CD14-positive monocyte (primary cell): ENCODE results near the gene PEG3. TPM values are rescaled to one million over a fixed set of nuclear protein-coding genes. Genes with fewer than 3 reads are reported as not detected.

Source experiments
- DNase-seq, 3 donors: peaks; one replicate each; pipeline ENCODE4 v3.0.0-alpha.2; 2011 to 2022
- H2AFZ ChIP-seq: 2 replicates; pipeline ENCODE4 v1.6.0; 2012; ENCODE audit warnings: mild to moderate bottlenecking, low read depth, low read length, inconsistent platforms; ENCODE audit not compliant: insufficient read depth, poor library complexity, severe bottlenecking
- H3K27ac ChIP-seq, 2 donors: 1 replicate in 1 of 2; 2 replicates in 1 of 2; pipeline ENCODE4 v1.5.1; 2012 to 2013; ENCODE audit warnings: low read length in 2 of 2, control low read depth in 1 of 2, inconsistent platforms in 1 of 2, low read depth in 1 of 2, mild to moderate bottlenecking in 1 of 2
- H3K27me3 ChIP-seq, 2 donors: one replicate each; pipeline versions ENCODE4 v1.6.0 to v1.6.1; 2011 to 2013; ENCODE audit warnings: low read length in 2 of 2; ENCODE audit not compliant: control insufficient read depth in 2 of 2, insufficient read depth in 2 of 2
- H3K36me3 ChIP-seq, 2 donors: replicated peaks in 1 of 2; 1 replicate in 1 of 2; 2 replicates in 1 of 2; pipeline versions ENCODE4 v1.5.1 to v1.6.1; 2012 to 2013; ENCODE audit warnings: low read length in 2 of 2, control low read depth in 1 of 2, inconsistent platforms in 1 of 2, mild to moderate bottlenecking in 1 of 2; ENCODE audit not compliant: insufficient read depth in 2 of 2, control insufficient read depth in 1 of 2
- H3K4me1 ChIP-seq, 2 donors: 1 replicate in 1 of 2; 2 replicates in 1 of 2; pipeline versions ENCODE4 v1.5.1 to v1.6.1; 2012 to 2013; ENCODE audit warnings: low read length in 2 of 2, control low read depth in 1 of 2, inconsistent platforms in 1 of 2, mild to moderate bottlenecking in 1 of 2, moderate library complexity in 1 of 2; ENCODE audit not compliant: insufficient read depth in 2 of 2, control insufficient read depth in 1 of 2
- H3K4me2 ChIP-seq: replicated peaks from 2 replicates; pipeline ENCODE3; 2012; ENCODE audit warnings: low read length, moderate library complexity, mild to moderate bottlenecking; ENCODE audit not compliant: poor library complexity, severe bottlenecking; ENCODE audit errors: extremely low read depth
- H3K4me3 ChIP-seq, 3 experiments: fragments of 200-600 bp in 1 of 3; sonication (generic) in 1 of 3; replicated peaks in 1 of 3; 1 replicate in 2 of 3; 2 replicates in 1 of 3; pipeline ENCODE4 v1.5.1; 2011 to 2013; ENCODE audit warnings: low read length in 3 of 3, mild to moderate bottlenecking in 3 of 3, control low read depth in 2 of 3, low read depth in 2 of 3, inconsistent platforms in 1 of 3, moderate library complexity in 1 of 3
- H3K79me2 ChIP-seq: 2 replicates; pipeline ENCODE4 v1.6.0; 2012; ENCODE audit warnings: mild to moderate bottlenecking, control low read depth, inconsistent platforms, low read length, moderate library complexity; ENCODE audit not compliant: insufficient read depth
- H3K9ac ChIP-seq: 2 replicates; pipeline ENCODE4 v1.6.0; 2017; ENCODE audit warnings: low read length, mild to moderate bottlenecking; ENCODE audit not compliant: insufficient read depth, poor library complexity, severe bottlenecking
- H3K9me3 ChIP-seq, 2 donors: replicated peaks in 1 of 2; 1 replicate in 1 of 2; 2 replicates in 1 of 2; pipeline versions ENCODE4 v1.5.1 to v1.6.1; 2012 to 2013; ENCODE audit warnings: low read length in 2 of 2, control low read depth in 1 of 2; ENCODE audit not compliant: control insufficient read depth in 1 of 2, insufficient read depth in 1 of 2
- H4K20me1 ChIP-seq: 2 replicates; pipeline ENCODE4 v1.6.0; 2012; ENCODE audit warnings: mild to moderate bottlenecking, low read length, control low read depth, moderate library complexity; ENCODE audit not compliant: insufficient read depth
- H3K27ac Mint-ChIP-seq, 7 donors: one replicate each; pipeline ENCODE4 v1.8.0; 2020; ENCODE audit warnings: mild to moderate bottlenecking in 7 of 7, mixed read lengths in 7 of 7, moderate library complexity in 6 of 7, inconsistent platforms in 2 of 7
- H3K27me3 Mint-ChIP-seq, 3 donors: one replicate each; pipeline ENCODE4 v1.8.0; 2021 to 2022; ENCODE audit warnings: low read depth in 3 of 3, mild to moderate bottlenecking in 3 of 3, mixed read lengths in 3 of 3, moderate library complexity in 3 of 3, inconsistent platforms in 1 of 3
- H3K36me3 Mint-ChIP-seq, 2 donors: one replicate each; pipeline ENCODE4 v1.8.0; 2020; ENCODE audit warnings: mixed read lengths in 2 of 2, inconsistent platforms in 1 of 2, mild to moderate bottlenecking in 1 of 2
- H3K4me1 Mint-ChIP-seq: one replicate; pipeline ENCODE4 v1.8.0; 2020; ENCODE audit warnings: mild to moderate bottlenecking, mixed read lengths
- H3K4me3 Mint-ChIP-seq, 2 donors: one replicate each; pipeline ENCODE4 v1.8.0; 2020; ENCODE audit warnings: mild to moderate bottlenecking in 2 of 2, mixed read lengths in 2 of 2, moderate library complexity in 1 of 2
- H3K9me3 Mint-ChIP-seq, 7 donors: one replicate each; pipeline ENCODE4 v1.8.0; 2020 to 2022; ENCODE audit warnings: mixed read lengths in 7 of 7, mild to moderate bottlenecking in 6 of 7, moderate library complexity in 6 of 7, inconsistent platforms in 2 of 7
- WGBS: methylation state at CpG from one replicate; pipeline ENCODE4 v1.1.5; 2013; ENCODE audit warnings: missing lambda C conversion rate; ENCODE audit not compliant: insufficient coverage; 5-methylcytosine and 5-hydroxymethylcytosine counted together
- intact Hi-C, 2 donors: fragments of 100-400 bp; cut with micrococcal nuclease; formaldehyde crosslinking; loops; one replicate each; pipeline versions ENCODE4 v1.15.0 to v1.15.1; 2023
- polyA plus RNA-seq, 3 donors: library from polyadenylated mRNA; depleted of rRNA in 1 of 3; unstranded in 2 of 3; stranded (reverse) in 1 of 3; fragments of 300-500 nt in 2 of 3; fragments of >200 nt in 1 of 3; fragmentation: Illumina TruSeq in 2 of 3; gene quantifications; 1 replicate in 2 of 3; 2 replicates in 1 of 3; pipeline ENCODE4 v1.2.3, GENCODE V29; 2012 to 2021
- TF ChIP-seq, protein P1 (sequence below): fragments of 200-600 bp; IDR thresholded peaks from one replicate; pipeline ENCODE4 v1.8.0; 2022; ENCODE audit warnings: antibody characterized with exemption, mild to moderate bottlenecking

PEG3 gene
- polyA plus RNA-seq, 3 donors = 0.05 to 0.07 TPM; not detected in 1

DNA sequence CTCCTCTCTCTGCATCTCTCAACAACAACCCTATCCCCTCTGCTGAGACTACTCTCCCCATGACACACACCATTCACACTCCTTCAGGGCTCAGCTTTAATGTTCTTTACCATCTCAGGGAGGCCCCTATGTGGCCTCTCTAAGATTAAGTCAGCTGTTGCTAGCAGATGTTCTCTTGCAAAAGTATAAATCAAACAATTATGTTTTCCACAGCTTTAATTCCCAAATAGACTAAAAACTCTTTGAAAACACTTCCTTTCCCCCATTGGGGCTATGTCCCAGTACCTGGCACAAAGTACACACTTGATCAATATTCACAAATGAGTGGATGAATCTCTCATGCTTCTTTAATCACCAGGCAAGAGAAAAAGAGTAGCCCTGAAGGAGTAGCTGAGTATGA is 5.1 kb downstream of the PEG3 start:
- Mint-ChIP-seq H3K9me3 (peaks cover 33 to 66% (median 50%) of the 10 kb centered on the region in 7 donors), H3K27ac (no peak overlapping the region), H3K4me3 (no peak overlapping the region)

DNA sequence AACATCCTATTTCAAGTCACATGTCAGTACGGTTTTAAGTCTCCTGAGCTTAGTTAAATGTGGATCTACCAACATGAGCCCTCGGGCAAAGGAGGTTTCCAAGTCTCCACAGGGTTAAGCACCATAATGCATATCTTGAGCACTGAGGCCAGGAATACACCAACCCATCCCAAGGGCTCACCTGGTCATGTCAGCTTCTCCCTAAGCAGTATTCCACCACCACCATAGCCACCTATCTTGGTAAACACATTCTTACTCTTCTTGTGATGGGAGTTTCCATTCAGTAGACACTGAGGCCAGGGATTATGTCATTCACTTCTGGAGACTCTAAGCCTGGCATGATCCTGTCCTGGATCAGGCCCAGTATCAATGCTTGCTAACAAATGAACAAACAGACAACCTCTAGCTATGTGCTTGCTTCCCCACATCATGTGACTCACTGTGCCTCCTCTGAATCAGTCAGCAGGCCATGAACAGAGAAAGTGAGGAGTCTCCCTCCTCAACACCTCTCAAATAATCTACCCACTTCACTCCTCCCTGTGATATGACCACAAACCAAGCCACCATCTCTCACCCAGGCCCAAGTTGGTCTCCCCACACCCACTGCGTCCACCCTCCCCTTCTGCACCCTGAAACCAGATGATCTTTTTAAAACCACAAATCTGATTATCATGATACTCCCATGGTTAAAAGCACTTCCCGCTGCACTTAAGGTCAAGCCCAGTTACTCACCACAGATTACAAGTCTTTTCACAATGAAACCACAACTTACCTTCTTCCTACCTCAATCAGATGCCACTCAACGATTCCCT is 5.8 kb downstream of the PEG3 start:
- Mint-ChIP-seq H3K4me1 (peaks cover 14% of the 10 kb centered on the region), H3K27ac (no peak overlapping the region), H3K36me3 (peaks cover 0 to 3% of the 10 kb centered on the region in 2 donors), H3K9me3 (peaks cover 32 to 62% (median 44%) of the 10 kb centered on the region in 7 donors), H3K4me3 (no peak overlapping the region), H3K27me3 (peaks cover 5 to 10% (median 9%) of the 10 kb centered on the region in 3 donors)
- H3K27me3 ChIP-seq = peaks cover 0 to 3% of the 10 kb centered on the region in 2 donors
- H3K9ac ChIP-seq = no peak overlapping the region
- TF ChIP-seq, protein P1, sequence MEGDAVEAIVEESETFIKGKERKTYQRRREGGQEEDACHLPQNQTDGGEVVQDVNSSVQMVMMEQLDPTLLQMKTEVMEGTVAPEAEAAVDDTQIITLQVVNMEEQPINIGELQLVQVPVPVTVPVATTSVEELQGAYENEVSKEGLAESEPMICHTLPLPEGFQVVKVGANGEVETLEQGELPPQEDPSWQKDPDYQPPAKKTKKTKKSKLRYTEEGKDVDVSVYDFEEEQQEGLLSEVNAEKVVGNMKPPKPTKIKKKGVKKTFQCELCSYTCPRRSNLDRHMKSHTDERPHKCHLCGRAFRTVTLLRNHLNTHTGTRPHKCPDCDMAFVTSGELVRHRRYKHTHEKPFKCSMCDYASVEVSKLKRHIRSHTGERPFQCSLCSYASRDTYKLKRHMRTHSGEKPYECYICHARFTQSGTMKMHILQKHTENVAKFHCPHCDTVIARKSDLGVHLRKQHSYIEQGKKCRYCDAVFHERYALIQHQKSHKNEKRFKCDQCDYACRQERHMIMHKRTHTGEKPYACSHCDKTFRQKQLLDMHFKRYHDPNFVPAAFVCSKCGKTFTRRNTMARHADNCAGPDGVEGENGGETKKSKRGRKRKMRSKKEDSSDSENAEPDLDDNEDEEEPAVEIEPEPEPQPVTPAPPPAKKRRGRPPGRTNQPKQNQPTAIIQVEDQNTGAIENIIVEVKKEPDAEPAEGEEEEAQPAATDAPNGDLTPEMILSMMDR = no peak
- H3K9me3 ChIP-seq = peaks cover 57% of the 10 kb centered on the region in 2 donors
- no peak overlapping the region for H3K27ac ChIP-seq
- no peaks in the 10 kb centered on the region for H3K36me3 ChIP-seq
- WGBS = 79% methylated on average over 4 of the region's 5 CpGs
- H3K4me2 ChIP-seq = no peak overlapping the region
- no peaks in the 10 kb centered on the region for H3K79me2 ChIP-seq
- H2AFZ ChIP-seq = no peak overlapping the region
- DNase-seq = no peak
- intact Hi-C loops = no loop called here
- peaks cover 21 to 22% of the 10 kb centered on the region in 2 donors for H3K4me1 ChIP-seq
- no peaks in the 10 kb centered on the region for H4K20me1 ChIP-seq
- no peak overlapping the region for H3K4me3 ChIP-seq

More for the DNA sequence above, 5.1 kb downstream of the PEG3 start:
- H3K79me2 ChIP-seq = no peaks in the 10 kb centered on the region
- H3K4me3 ChIP-seq = no peak overlapping the region
- peaks cover 0 to 3% of the 10 kb centered on the region in 2 donors for H3K36me3 Mint-ChIP-seq
- no peak overlapping the region for H3K9ac ChIP-seq
- DNase-seq = no peak
- H3K4me1 Mint-ChIP-seq = peaks cover 14% of the 10 kb centered on the region
- peaks cover 62 to 63% of the 10 kb centered on the region in 2 donors for H3K9me3 ChIP-seq
- H3K36me3 ChIP-seq = no peaks in the 10 kb centered on the region
- H3K4me2 ChIP-seq = no peak overlapping the region
- TF ChIP-seq, protein P1 = no peak
- no peak overlapping the region for H2AFZ ChIP-seq
- peaks cover 27% of the 10 kb centered on the region in 2 donors for H3K4me1 ChIP-seq
- peaks cover 0 to 8% of the 10 kb centered on the region in 2 donors for H3K27me3 ChIP-seq
- peaks cover 5 to 15% (median 14%) of the 10 kb centered on the region in 3 donors for H3K27me3 Mint-ChIP-seq
- H3K27ac ChIP-seq = no peak overlapping the region
- intact Hi-C loops = no loop called here
- H4K20me1 ChIP-seq = no peaks in the 10 kb centered on the region
